OCI-LY1 (cell line): ENCODE data around the gene ADAP2.

Experiments used
- H2AFZ ChIP-seq: fragments of 200-600 bp; sonication (generic), shearing (Covaris generic); 2 replicates; pipeline ENCODE4 v1.6.0; 2014; ENCODE audit warnings: antibody characterized with exemption, mild to moderate bottlenecking, low read length
- H3F3A ChIP-seq: fragments of 200-600 bp; sonication (generic), shearing (Covaris generic); 2 replicates; pipeline ENCODE4 v1.6.0; 2014; ENCODE audit warnings: mild to moderate bottlenecking, antibody characterized with exemption, low read length, moderate library complexity; ENCODE audit not compliant: insufficient read depth
- H3K27ac ChIP-seq: fragments of 200-600 bp; sonication (generic); 2 replicates; pipeline ENCODE4 v1.5.1; 2014; ENCODE audit warnings: low read length, mixed run types, mild to moderate bottlenecking, low read depth; ENCODE audit not compliant: poor library complexity, severe bottlenecking
- H3K27me3 ChIP-seq: fragments of 200-600 bp; sonication (generic); 2 replicates; pipeline ENCODE4 v1.6.0; 2014; ENCODE audit warnings: antibody characterized with exemption, mild to moderate bottlenecking, low read length, moderate library complexity; ENCODE audit not compliant: insufficient read depth
- H3K36me3 ChIP-seq: fragments of 200-600 bp; sonication (generic); 2 replicates; pipeline ENCODE4 v1.6.1; 2014; ENCODE audit warnings: mild to moderate bottlenecking, antibody characterized with exemption, low read length, moderate library complexity, mixed read lengths; ENCODE audit not compliant: insufficient read depth
- H3K4me1 ChIP-seq: fragments of 200-600 bp; sonication (generic); 2 replicates; pipeline ENCODE4 v1.5.1; 2014; ENCODE audit warnings: mild to moderate bottlenecking, low read length, moderate library complexity; ENCODE audit not compliant: insufficient read depth, severe bottlenecking
- H3K4me2 ChIP-seq: fragments of 200-600 bp; sonication (generic), shearing (Covaris generic); 2 replicates; pipeline ENCODE4 v1.6.1; 2014; ENCODE audit warnings: low read length
- H3K4me3 ChIP-seq: fragments of 200-600 bp; sonication (generic); 2 replicates; pipeline ENCODE4 v1.5.1; 2014; ENCODE audit warnings: low read length, low read depth, mild to moderate bottlenecking, mixed read lengths; ENCODE audit not compliant: poor library complexity, severe bottlenecking
- H3K79me2 ChIP-seq: fragments of 200-600 bp; shearing (Covaris generic); 2 replicates; pipeline ENCODE4 v1.6.1; 2016; ENCODE audit warnings: mixed run types, low read length, mixed read lengths; ENCODE audit not compliant: insufficient read depth
- H3K9ac ChIP-seq: fragments of 200-600 bp; sonication (generic), shearing (Covaris generic); 2 replicates; pipeline ENCODE4 v1.6.1; 2014; ENCODE audit warnings: mild to moderate bottlenecking, low read length, mixed read lengths
- H3K9me2 ChIP-seq: fragments of 200-600 bp; sonication (generic), shearing (Covaris generic); 2 replicates; pipeline ENCODE4 v1.6.1; 2014; ENCODE audit warnings: low read depth, mild to moderate bottlenecking, low read length, mixed read lengths
- H3K9me3 ChIP-seq: fragments of 200-600 bp; shearing (Covaris generic); 2 replicates; pipeline ENCODE4 v1.6.1; 2014; ENCODE audit warnings: low read length, mixed read lengths
- H4K20me1 ChIP-seq: fragments of 200-600 bp; sonication (generic), shearing (Covaris generic); 2 replicates; pipeline ENCODE4 v1.6.0; 2016; ENCODE audit warnings: mild to moderate bottlenecking, low read length; ENCODE audit not compliant: insufficient read depth
- CTCF ChIP-seq: fragments of 200-600 bp; sonication (generic), shearing (Covaris generic); IDR thresholded peaks from 2 replicates; pipeline ENCODE4 v1.5.1; 2017; ENCODE audit warnings: mild to moderate bottlenecking, antibody characterized with exemption, low read length, moderate library complexity, mixed read lengths
- EZH2 ChIP-seq: fragments of 200-600 bp; sonication (generic), shearing (Covaris generic); IDR thresholded peaks from 2 replicates; pipeline ENCODE4 v1.8.0; 2017; ENCODE audit warnings: borderline replicate concordance, mixed run types, mild to moderate bottlenecking, antibody characterized with exemption, low read length, moderate library complexity, mixed read lengths

ADAP2 gene

DNA sequence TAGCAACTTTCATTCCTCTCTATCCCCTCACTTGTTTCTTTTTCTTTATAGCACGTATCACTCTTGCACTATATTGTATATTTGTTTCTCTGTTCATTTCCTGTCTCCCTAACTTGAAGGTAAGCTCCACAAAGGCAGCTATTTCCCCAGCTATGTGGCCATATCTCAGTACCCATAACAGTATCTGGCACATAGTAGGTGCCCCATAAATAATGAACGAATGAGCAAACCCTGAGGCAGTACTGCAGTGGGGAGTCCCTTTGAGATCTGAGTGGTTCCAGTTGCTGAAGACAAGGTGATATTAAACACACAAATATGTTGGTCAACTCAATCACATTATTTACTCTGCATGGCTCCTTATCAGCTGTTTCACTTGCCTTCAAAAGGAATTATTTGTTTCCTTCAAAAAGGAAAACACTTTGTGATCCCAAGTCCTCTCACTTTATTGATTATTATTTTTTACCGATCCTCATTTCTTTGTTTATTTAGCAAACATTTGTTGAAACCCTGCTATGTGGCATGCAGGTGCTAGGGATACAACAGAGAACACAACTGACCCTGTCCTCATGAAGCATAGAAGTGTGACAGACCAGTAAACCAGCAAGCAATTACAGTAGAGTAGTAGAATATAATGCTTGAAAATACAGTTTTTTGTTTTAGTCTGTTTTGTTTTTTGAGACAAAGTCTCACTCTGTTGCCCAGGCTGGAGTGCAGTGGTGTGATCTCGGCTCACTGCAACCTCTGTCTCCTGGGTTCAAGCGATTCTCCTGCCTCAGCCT is 5.7 kb upstream of the ADAP2 start:
- no peaks in the 10 kb centered on the region for H3K9me3 ChIP-seq
- H3K79me2 ChIP-seq: no peaks in the 10 kb centered on the region
- H3K4me2 ChIP-seq: no peak overlapping the region
- no peaks in the 10 kb centered on the region for H3K36me3 ChIP-seq
- no peak overlapping the region for H3K9ac ChIP-seq
- no peak overlapping the region for H3K27ac ChIP-seq
- no peak overlapping the region for H3K4me3 ChIP-seq
- H3K27me3 ChIP-seq: no peaks in the 10 kb centered on the region
- no peaks in the 10 kb centered on the region for H4K20me1 ChIP-seq
- H3F3A ChIP-seq: no peaks in the 10 kb centered on the region
- H3K4me1 ChIP-seq: peaks cover 2% of the 10 kb centered on the region
- H3K9me2 ChIP-seq: no peaks in the 10 kb centered on the region
- no peak overlapping the region for H2AFZ ChIP-seq
- no peak for TF ChIP-seq EZH2
- no peak for TF ChIP-seq CTCF

DNA sequence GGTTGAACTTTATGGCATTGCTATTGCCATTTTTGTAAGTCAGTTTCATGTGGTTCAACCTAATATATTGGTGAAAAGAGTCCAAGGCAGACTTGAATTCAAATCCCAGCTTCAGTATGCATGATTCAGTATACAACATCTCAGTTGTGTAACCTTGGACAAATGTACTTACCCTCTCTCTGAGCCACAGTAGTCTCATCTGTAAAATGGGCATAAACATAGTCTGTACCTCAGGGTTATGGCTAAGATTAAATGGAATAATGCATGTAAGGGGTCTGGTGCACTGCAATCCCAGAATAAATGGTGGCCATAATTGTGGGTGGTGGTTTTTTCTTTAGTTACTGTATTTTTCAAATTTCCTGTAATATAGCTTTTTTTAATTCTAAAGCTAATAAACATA is 4.7 kb upstream of the ADAP2 start:
- Histone ChIP-seq H3K79me2 (no peaks in the 10 kb centered on the region), H2AFZ (no peak overlapping the region), H3K9me3 (no peaks in the 10 kb centered on the region), H3K4me2 (no peak overlapping the region), H4K20me1 (no peaks in the 10 kb centered on the region), H3K4me3 (no peak overlapping the region), H3K9me2 (no peaks in the 10 kb centered on the region), H3K27me3 (no peaks in the 10 kb centered on the region), H3K27ac (no peak overlapping the region), H3K4me1 (peaks cover 11% of the 10 kb centered on the region), H3K36me3 (no peaks in the 10 kb centered on the region), H3K9ac (no peak overlapping the region), H3F3A (no peaks in the 10 kb centered on the region)
- TF ChIP-seq CTCF (no peak), EZH2 (no peak)

DNA sequence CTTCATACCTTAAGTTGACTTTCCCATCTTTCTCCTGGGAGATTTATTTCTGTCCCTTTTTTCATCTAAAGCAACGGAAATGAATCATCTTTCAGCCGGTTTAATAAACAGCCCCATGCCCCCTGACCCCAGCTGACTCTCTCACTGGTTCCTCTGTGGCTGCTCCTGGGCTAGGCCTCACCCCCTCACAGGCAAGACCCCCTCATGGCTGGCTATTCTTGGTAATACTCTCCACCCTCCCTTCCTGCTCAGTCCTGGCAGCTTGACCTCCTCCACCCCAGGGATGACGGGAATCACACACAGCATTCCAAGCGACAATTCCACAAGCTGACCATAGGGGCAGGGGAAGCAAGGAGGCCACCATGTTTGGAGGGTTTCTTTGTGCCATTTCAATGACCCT is 1.5 kb upstream of the ADAP2 start:
- Histone ChIP-seq H3K4me1 (peaks cover 19% of the 10 kb centered on the region), H3K27me3 (no peaks in the 10 kb centered on the region), H3K27ac (no peak overlapping the region), H3K36me3 (no peaks in the 10 kb centered on the region), H3K9me3 (no peaks in the 10 kb centered on the region), H4K20me1 (no peaks in the 10 kb centered on the region), H3K4me3 (no peak overlapping the region), H3K79me2 (no peaks in the 10 kb centered on the region), H3K9ac (no peak overlapping the region), H3K4me2 (no peak overlapping the region), H3K9me2 (no peaks in the 10 kb centered on the region), H2AFZ (no peak overlapping the region), H3F3A (no peaks in the 10 kb centered on the region)
- TF ChIP-seq EZH2: no peak
- no peak for TF ChIP-seq CTCF
